Endothelial cell (in vitro differentiated cells): ENCODE results near the gene CANX. TPM values are rescaled to one million over a fixed set of nuclear protein-coding genes. Genes with fewer than 3 reads are reported as not detected.

Experiments
- DNase-seq: peaks from one replicate; pipeline ENCODE4 v3.0.0; 2021; ENCODE audit warnings: low spot score
- H3K27ac Mint-ChIP-seq: one replicate; pipeline ENCODE4 v1.8.0; 2021; ENCODE audit warnings: mixed read lengths, inconsistent platforms; ENCODE audit not compliant: unreplicated experiment
- H3K27me3 Mint-ChIP-seq: one replicate; pipeline ENCODE4 v1.8.0; 2021; ENCODE audit warnings: mild to moderate bottlenecking, moderate library complexity, mixed read lengths, inconsistent platforms; ENCODE audit not compliant: unreplicated experiment
- H3K36me3 Mint-ChIP-seq: one replicate; pipeline ENCODE4 v1.8.0; 2021; ENCODE audit warnings: mild to moderate bottlenecking, low read depth, mixed read lengths, inconsistent platforms; ENCODE audit not compliant: unreplicated experiment
- H3K4me1 Mint-ChIP-seq: one replicate; pipeline ENCODE4 v1.8.0; 2021; ENCODE audit warnings: mild to moderate bottlenecking, mixed read lengths, inconsistent platforms; ENCODE audit not compliant: unreplicated experiment
- H3K4me3 Mint-ChIP-seq: one replicate; pipeline ENCODE4 v1.8.0; 2021; ENCODE audit warnings: mild to moderate bottlenecking, mixed read lengths, inconsistent platforms; ENCODE audit not compliant: unreplicated experiment
- H3K9me3 Mint-ChIP-seq: one replicate; pipeline ENCODE4 v1.8.0; 2021; ENCODE audit warnings: mixed read lengths, inconsistent platforms; ENCODE audit not compliant: unreplicated experiment
- total RNA-seq: library from RNA; stranded (reverse); fragmentation: NEBNext Ultra II Directional; extraction: Animal tissue kit (Norgen Biotek cat#: 25700); gene quantifications from one replicate; pipeline ENCODE4 v1.2.1, GENCODE V29; 2021; ENCODE audit not compliant: unreplicated experiment
- TF ChIP-seq, protein P1 (sequence below): fragments of 200-600 bp; sonication (generic); IDR thresholded peaks from one replicate; pipeline ENCODE4 v1.5.0; 2021; ENCODE audit warnings: antibody characterized with exemption; ENCODE audit not compliant: unreplicated experiment

Gene CANX
- total RNA-seq, 1 donor from 2014 or later: 568 TPM

DNA sequence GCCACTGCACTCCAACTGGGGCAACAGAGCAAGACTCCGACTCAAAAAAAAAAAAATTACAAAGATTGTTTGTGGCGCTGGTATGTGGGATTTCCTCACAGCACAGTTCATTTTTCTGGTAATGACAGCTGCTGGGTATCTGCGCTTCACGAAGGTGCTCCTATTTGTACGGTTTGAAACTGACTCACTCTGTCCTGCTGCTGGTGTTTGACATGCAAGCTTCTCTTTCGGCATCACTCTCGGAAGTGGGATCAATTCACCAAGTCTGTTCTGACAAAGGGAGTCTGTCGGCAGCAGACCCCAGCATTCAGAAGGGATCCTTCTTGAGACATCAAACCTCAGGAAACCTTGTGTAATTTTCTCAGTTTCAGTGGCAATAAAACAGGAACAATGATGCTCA lies 60.2 kb downstream of the CANX start:
- H3K36me3 Mint-ChIP-seq: peaks cover 9% of the 10 kb centered on the region
- H3K4me3 Mint-ChIP-seq: no peak overlapping the region
- no peak for DNase-seq
- H3K27me3 Mint-ChIP-seq: peaks cover 1% of the 10 kb centered on the region
- peaks cover 45% of the 10 kb centered on the region for H3K4me1 Mint-ChIP-seq
- H3K9me3 Mint-ChIP-seq: peaks cover 5% of the 10 kb centered on the region
- H3K27ac Mint-ChIP-seq: no peak overlapping the region
- TF ChIP-seq, protein P1, sequence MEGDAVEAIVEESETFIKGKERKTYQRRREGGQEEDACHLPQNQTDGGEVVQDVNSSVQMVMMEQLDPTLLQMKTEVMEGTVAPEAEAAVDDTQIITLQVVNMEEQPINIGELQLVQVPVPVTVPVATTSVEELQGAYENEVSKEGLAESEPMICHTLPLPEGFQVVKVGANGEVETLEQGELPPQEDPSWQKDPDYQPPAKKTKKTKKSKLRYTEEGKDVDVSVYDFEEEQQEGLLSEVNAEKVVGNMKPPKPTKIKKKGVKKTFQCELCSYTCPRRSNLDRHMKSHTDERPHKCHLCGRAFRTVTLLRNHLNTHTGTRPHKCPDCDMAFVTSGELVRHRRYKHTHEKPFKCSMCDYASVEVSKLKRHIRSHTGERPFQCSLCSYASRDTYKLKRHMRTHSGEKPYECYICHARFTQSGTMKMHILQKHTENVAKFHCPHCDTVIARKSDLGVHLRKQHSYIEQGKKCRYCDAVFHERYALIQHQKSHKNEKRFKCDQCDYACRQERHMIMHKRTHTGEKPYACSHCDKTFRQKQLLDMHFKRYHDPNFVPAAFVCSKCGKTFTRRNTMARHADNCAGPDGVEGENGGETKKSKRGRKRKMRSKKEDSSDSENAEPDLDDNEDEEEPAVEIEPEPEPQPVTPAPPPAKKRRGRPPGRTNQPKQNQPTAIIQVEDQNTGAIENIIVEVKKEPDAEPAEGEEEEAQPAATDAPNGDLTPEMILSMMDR: no peak

DNA sequence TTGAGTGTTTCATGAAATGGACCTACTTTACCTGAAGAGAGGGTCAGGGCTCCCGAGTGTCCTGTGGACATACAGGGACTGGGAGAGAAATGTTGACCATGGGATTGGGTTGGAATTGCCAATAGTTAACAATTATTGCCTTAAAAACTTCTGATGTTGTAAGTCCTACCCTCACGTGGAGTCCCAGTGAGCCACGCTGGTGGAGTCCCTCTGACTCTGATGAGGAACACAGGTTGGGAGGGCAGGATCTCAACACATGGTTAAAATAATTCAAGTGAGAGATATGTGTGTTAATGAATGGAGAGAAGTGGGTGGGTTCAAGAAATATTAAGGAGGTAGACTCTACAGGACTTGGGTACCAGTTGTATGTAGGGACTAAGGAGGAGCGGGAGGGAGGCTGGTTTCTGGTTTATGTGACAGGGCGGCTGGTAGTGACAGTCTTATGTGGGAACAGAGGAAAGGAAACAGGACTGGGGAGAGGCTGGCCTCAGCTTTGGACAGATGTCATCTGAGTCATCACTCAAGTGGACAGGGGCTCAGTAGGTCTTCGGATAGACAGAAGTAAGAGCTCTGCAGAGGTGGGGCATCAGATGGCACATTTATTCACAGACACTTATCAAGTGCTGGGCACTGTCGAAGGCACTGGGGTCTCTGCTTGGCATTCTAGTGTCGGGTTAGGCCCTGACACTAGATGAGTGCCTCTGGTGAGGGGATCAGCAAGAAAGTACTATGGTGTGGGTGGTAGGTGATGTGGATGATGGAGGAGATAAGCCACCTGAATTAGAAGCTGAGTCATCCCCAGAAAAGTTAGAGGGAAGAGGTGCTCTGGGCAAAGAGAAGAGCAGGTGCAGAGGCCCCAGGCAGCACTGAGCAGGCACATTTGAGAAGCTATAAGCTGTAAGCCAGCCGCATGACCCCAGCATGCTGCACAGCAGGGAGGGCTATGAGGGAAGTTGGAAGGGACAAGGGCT lies 61.1 kb downstream of the CANX start:
- Mint-ChIP-seq H3K27ac (no peak overlapping the region), H3K9me3 (peaks cover 5% of the 10 kb centered on the region), H3K4me1 (peaks cover 40% of the 10 kb centered on the region), H3K4me3 (no peak overlapping the region), H3K27me3 (peaks cover 1% of the 10 kb centered on the region), H3K36me3 (peaks cover 9% of the 10 kb centered on the region)
- TF ChIP-seq, protein P1: no peak
- DNase-seq: no peak

DNA sequence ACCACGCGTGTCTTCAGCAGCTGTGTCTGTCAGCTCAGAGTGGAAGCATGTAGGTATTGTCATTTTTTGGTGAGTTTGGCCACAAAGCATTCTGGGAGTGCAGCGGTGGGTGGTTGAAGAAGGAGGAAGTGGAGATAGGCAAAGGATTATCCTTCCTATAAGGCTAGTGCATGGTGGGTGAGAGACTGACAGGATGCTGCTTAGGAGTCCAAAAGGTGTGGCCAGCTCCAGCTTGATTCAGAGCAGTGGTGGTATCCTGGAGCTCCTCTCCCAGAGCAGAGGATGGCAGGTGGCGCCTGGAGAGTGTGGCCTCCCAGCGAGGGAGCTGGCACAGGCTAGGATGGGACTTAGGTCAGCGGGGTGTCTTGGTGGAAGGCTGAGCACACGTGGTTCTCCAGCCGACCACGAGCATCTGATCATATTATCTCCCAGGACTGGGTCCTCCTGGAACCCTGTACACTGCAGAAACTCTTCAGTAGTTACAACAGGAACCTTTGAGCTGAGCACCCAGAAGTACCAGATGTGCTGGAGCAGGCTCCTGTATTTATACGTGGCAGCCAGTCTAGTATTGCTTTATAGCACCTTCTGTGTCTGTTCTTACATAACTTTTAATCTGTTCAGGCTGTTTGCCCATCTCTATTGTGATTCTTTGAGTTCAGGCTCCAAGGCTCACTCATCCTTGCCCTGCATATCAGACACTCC lies 63.5 kb downstream of the CANX start:
- Mint-ChIP-seq H3K9me3 (peaks cover 5% of the 10 kb centered on the region), H3K36me3 (peaks cover 14% of the 10 kb centered on the region), H3K27ac (peak overlapping the region; percentile 79), H3K27me3 (no peaks in the 10 kb centered on the region), H3K4me1 (peaks cover 38% of the 10 kb centered on the region), H3K4me3 (no peak overlapping the region)
- no peak for DNase-seq
- TF ChIP-seq, protein P1: no peak

DNA sequence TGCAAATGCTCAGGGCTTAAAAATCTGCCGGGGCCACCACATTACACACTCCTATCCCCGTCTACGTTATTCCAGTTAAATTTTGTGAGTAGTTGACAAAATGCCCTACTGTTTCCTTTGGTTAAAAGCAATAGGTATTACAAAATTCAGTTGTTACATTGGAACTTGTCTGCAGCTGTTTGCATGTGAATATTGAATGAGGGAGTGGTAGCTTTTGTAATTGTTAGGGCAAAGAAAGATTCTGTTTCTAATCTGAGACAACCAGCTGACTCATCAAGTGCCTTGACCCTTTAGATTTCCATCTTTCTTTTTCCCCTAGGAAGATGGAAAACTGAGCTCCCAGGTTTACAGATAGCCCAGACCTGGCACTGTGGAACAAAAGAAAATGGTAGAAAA lies 64.0 kb downstream of the CANX start:
- Mint-ChIP-seq H3K27ac (no peak overlapping the region), H3K4me3 (no peak overlapping the region), H3K4me1 (peaks cover 38% of the 10 kb centered on the region), H3K9me3 (peaks cover 5% of the 10 kb centered on the region), H3K36me3 (peaks cover 16% of the 10 kb centered on the region), H3K27me3 (peaks cover under 1% of the 10 kb centered on the region)
- no peak for DNase-seq
- TF ChIP-seq, protein P1: no peak
